Upper lobe of right lung (tissue), 1 donor: ENCODE data around the gene EN1. TPM values are rescaled to one million over a fixed set of nuclear protein-coding genes. Genes with fewer than 3 reads are reported as not detected.

Source experiments
- ATAC-seq: fragments of 200-7000 bp; cut with Tn5 transposase; one replicate; pipeline ENCODE4 v1.9.1; 2020; ENCODE audit warnings: mild to moderate bottlenecking, moderate library complexity
- DNase-seq: peaks from one replicate; pipeline ENCODE4 v3.0.0-alpha.2; 2020
- H3K27ac ChIP-seq: fragments of 200-600 bp; one replicate; pipeline ENCODE4 v1.8.0; 2022
- H3K27me3 ChIP-seq: fragments of 200-600 bp; one replicate; pipeline ENCODE4 v1.8.0; 2022; ENCODE audit warnings: mild to moderate bottlenecking
- H3K36me3 ChIP-seq: fragments of 200-600 bp; one replicate; pipeline ENCODE4 v1.8.0; 2022
- H3K4me1 ChIP-seq: fragments of 200-600 bp; one replicate; pipeline ENCODE4 v1.8.0; 2022
- H3K4me3 ChIP-seq: fragments of 200-600 bp; one replicate; pipeline ENCODE4 v1.8.0; 2022; ENCODE audit warnings: mild to moderate bottlenecking
- H3K9me3 ChIP-seq: fragments of 200-600 bp; one replicate; pipeline ENCODE4 v1.8.0; 2022
- intact Hi-C: fragments of 100-400 bp; cut with DNase I; formaldehyde crosslinking; loops from one replicate; pipeline ENCODE4 v1.11.0; 2022
- total RNA-seq: library from RNA; stranded (reverse); fragmentation: NEBNext Ultra II Directional; extraction: Animal tissue kit (Norgen Biotek cat#: 25700); gene quantifications from one replicate; pipeline ENCODE4 v1.2.1, GENCODE V29; 2021
- TF ChIP-seq, protein P1 (sequence below): fragments of 200-600 bp; IDR thresholded peaks from one replicate; pipeline ENCODE4 v1.8.0; 2022; ENCODE audit warnings: antibody characterized with exemption
- donor health status: DM: no; HTN: yes; CAD: no; lungs with severe emphysema.

The EN1 gene
- total RNA-seq, 1 donor from 2014 or later = not detected

DNA sequence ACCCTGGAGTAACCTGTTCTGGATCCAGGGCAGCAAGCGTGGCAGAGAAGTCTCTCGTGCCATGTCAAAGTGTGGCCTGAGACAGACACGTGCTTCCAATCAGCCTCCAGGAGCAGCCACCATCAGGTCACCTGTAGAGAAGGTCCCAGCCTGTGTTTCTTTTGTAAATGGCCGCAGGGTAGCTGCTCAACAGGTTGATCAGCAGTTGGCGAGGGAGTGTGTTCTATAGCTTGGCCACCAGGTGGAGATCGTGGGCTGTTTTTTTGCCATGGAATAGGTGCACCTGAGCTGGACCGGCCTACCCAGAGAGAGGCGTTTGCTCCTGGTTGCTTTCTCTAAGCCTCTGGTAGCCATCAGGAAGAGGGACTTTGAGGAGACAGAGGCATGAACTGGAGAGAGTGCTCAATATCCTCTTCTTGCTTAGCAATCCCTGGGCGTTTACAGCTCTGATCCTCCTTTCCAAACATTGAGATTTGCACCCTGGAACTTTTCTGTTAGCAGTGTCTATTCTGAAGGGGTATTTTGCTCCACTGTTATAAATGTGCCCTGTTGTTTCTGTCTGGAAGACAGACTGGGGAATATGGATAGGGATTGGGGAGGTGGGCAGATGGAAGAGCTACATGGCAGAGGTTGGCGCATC lies 34.2 kb upstream of the EN1 start:
- H3K4me3 ChIP-seq = no peak overlapping the region
- no peaks in the 10 kb centered on the region for H3K36me3 ChIP-seq
- TF ChIP-seq, protein P1, sequence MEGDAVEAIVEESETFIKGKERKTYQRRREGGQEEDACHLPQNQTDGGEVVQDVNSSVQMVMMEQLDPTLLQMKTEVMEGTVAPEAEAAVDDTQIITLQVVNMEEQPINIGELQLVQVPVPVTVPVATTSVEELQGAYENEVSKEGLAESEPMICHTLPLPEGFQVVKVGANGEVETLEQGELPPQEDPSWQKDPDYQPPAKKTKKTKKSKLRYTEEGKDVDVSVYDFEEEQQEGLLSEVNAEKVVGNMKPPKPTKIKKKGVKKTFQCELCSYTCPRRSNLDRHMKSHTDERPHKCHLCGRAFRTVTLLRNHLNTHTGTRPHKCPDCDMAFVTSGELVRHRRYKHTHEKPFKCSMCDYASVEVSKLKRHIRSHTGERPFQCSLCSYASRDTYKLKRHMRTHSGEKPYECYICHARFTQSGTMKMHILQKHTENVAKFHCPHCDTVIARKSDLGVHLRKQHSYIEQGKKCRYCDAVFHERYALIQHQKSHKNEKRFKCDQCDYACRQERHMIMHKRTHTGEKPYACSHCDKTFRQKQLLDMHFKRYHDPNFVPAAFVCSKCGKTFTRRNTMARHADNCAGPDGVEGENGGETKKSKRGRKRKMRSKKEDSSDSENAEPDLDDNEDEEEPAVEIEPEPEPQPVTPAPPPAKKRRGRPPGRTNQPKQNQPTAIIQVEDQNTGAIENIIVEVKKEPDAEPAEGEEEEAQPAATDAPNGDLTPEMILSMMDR = peak; percentile 75
- peaks cover 24% of the 10 kb centered on the region for H3K27me3 ChIP-seq
- H3K27ac ChIP-seq = no peak overlapping the region
- peak; percentile 75 for DNase-seq
- peak; percentile 94 for ATAC-seq
- intact Hi-C loops = loop anchor here (10.0 kb wide), 1 partner anchor 293 kb away; no protein-coding TSS in a partner anchor
- peaks cover 4% of the 10 kb centered on the region for H3K4me1 ChIP-seq
- no peaks in the 10 kb centered on the region for H3K9me3 ChIP-seq

DNA sequence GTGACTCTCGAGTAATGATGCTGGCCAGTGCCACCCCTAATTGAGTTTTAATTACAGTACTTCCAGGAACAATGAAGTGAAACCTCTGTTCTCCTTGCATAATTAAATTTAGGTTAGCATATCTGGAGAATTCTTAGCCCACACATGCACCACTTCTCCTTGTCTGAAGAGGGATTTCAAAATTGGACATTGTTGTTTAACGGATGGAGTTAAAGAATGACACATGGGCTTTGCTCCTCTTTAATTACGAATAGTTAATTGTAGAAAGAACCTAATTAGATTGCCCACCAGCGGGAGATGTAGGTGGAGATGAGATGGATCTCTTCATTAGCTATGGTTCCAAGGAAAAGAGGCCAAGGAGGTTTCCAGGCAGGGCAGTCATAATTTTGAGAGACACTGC lies 33.1 kb upstream of the EN1 start:
- peaks cover 24% of the 10 kb centered on the region for H3K27me3 ChIP-seq
- no peak overlapping the region for H3K4me3 ChIP-seq
- no peaks in the 10 kb centered on the region for H3K36me3 ChIP-seq
- no peaks in the 10 kb centered on the region for H3K9me3 ChIP-seq
- DNase-seq (no peak), ATAC-seq (no peak)
- TF ChIP-seq, protein P1 = no peak
- peaks cover 4% of the 10 kb centered on the region for H3K4me1 ChIP-seq
- no peak overlapping the region for H3K27ac ChIP-seq
- intact Hi-C loops = loop anchor here (10.0 kb wide), 1 partner anchor 294 kb away; no protein-coding TSS in a partner anchor

DNA sequence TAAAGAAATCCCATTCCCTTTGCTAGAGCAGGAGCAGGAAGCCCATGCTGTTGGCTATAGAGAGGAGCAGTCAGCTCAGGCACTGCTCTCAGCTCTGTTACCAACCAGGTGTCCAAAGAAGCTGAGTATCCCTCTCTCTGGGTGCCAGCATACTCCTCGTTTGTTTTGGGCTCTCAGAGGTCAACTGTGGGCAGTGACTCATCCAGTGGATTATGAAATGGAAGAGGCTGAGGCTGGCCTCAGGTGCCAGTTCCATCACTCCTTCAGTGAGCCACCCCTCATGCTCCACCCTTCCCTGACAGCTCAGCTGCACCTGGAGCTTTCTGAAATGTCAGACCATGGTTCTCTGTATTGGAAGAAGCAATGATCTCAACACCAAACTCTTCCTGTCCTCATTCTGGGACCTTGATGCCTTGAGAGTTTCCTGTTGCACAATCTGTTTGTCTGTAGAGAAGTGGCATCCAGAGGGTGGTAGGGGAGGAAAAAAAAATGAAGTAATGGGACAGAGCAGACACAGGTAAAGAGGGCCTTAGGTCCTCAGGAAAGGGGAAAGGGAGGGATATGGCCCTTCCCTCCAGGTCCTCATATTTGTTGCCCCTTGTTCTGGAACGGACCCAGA lies 31.2 kb upstream of the EN1 start:
- ATAC-seq = no peak
- peaks cover 24% of the 10 kb centered on the region for H3K27me3 ChIP-seq
- DNase-seq = peak; percentile 33

DNA sequence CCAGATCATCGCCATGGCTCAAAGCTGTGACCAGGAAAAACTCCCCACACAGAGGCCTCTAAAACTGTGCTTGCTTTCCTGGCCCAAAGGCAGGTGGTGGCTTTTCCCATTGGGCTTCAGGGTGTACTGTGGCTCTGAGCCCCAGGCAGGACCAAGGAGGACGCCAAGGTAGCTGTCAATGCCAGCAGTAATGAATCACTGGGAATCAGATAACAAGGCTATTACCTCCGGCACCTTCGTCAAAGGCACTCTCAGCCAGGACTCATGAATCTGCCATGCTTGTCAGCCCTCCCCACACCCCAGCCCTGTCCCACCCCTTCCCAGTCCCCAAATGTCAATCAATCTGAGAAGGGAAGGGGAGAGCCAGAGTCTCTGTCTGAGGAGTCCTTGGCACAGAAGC lies 27.9 kb upstream of the EN1 start:
- Histone ChIP-seq H3K9me3 (no peaks in the 10 kb centered on the region), H3K27ac (no peak overlapping the region), H3K4me3 (no peak overlapping the region), H3K36me3 (no peaks in the 10 kb centered on the region), H3K4me1 (no peaks in the 10 kb centered on the region), H3K27me3 (peaks cover 13% of the 10 kb centered on the region)
- intact Hi-C loops = no loop called here
- no peak for ATAC-seq
- TF ChIP-seq, protein P1 = no peak
- DNase-seq = no peak

More for the DNA sequence above, 31.2 kb upstream of the EN1 start:
- Histone ChIP-seq H3K27ac (no peak overlapping the region), H3K36me3 (no peaks in the 10 kb centered on the region), H3K4me3 (no peak overlapping the region), H3K9me3 (no peaks in the 10 kb centered on the region), H3K4me1 (peaks cover 4% of the 10 kb centered on the region)
- intact Hi-C loops = no loop called here
- TF ChIP-seq, protein P1 = no peak

DNA sequence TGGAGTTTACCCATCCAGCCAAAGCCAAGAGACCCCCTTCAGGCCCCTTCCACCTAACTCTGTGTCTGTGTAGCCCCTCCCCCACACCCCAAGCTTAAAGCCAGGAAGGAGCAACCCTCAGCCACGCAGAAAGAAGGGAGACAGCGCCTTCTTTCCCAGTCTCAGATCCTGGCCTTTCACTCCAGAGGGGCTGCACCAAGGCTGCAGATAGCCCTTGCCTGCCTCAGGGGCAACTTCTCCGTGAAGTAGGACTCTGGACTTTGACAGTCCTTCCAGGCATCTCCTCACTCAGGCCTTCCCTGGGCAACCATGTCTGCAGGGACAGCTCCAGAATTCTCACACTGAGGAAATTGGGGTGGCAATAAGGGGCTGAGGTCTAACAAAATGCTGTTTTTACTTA lies 26.9 kb upstream of the EN1 start:
- ATAC-seq = no peak
- no peaks in the 10 kb centered on the region for H3K36me3 ChIP-seq
- H3K27me3 ChIP-seq = peaks cover 11% of the 10 kb centered on the region
- H3K9me3 ChIP-seq = no peaks in the 10 kb centered on the region
- H3K27ac ChIP-seq = no peak overlapping the region
- no peak overlapping the region for H3K4me3 ChIP-seq
- H3K4me1 ChIP-seq = no peaks in the 10 kb centered on the region
- intact Hi-C loops = no loop called here
- DNase-seq = no peak
- TF ChIP-seq, protein P1 = no peak
